ENCODE results near the gene PMEPA1. TPM values are rescaled to one million over a fixed set of nuclear protein-coding genes. Genes with fewer than 3 reads are reported as not detected.

The PMEPA1 gene
- total and polyA plus RNA-seq, 2 experiments from 2014 or later: 6.1 to 11.8 TPM

- 31 to 36% methylated on average over 23 of the region's 23 CpGs for WGBS, 2 experiments (ENCODE audit: low coverage in 1 of 2, low lambda C conversion rate in 2 of 2, missing lambda C conversion rate in 2 of 2)
- no peak for TF ChIP-seq EZH2phosphoT487 (IDR thresholded peaks at IDR 0.05; ENCODE audit: insufficient read depth, low read depth)
- no peak for TF ChIP-seq EZH2 (IDR thresholded peaks at IDR 0.05; ENCODE audit: insufficient read depth, poor library complexity, severe bottlenecking)
- no peaks in the 10 kb centered on the region for H3K9me2 ChIP-seq (ENCODE audit: insufficient read depth)
- H4K20me1 ChIP-seq (ENCODE audit: insufficient read depth): no peaks in the 10 kb centered on the region
- peaks cover 22% of the 10 kb centered on the region for H3K4me1 ChIP-seq (ENCODE audit: insufficient read depth)
- H3K9ac ChIP-seq: peak overlapping the region; percentile 89
- in situ Hi-C loops (cut with MboI): no loop called here
- H3K9me3 ChIP-seq (ENCODE audit: low read depth): no peaks in the 10 kb centered on the region
- H3K27ac ChIP-seq: peak overlapping the region; percentile 50
- peak overlapping the region; percentile 92 for H3K4me2 ChIP-seq (ENCODE audit: unreplicated experiment)
- peak overlapping the region; percentile 40; the same call in 1 of the 2 replicates for H2AFZ ChIP-seq
- H3K36me3 ChIP-seq (ENCODE audit: low read depth): no peaks in the 10 kb centered on the region
- H3K27me3 ChIP-seq (replicated peaks; ENCODE audit: insufficient read depth): no peaks in the 10 kb centered on the region
- H3K79me2 ChIP-seq (ENCODE audit: insufficient read depth): peaks cover 59% of the 10 kb centered on the region
- peaks cover 3% of the 10 kb centered on the region; the same call in 1 of the 2 replicates for H3F3A ChIP-seq (ENCODE audit: insufficient read depth)
- peak; percentile 51 for DNase-seq
- peak overlapping the region; percentile 82 for H3K4me3 ChIP-seq
Observed at GRCh38 chr20:57707849-57708693, 1.7 kb downstream of the PMEPA1 start.

- Histone ChIP-seq H3K9ac (no peak overlapping the region; the same call in 1 of the 2 replicates), H3K9me3 (ENCODE audit: low read depth) (no peaks in the 10 kb centered on the region), H3K4me3 (peak overlapping the region; percentile 82), H3F3A (ENCODE audit: insufficient read depth) (peaks cover 3% of the 10 kb centered on the region; the same call in 1 of the 2 replicates), H4K20me1 (ENCODE audit: insufficient read depth) (no peaks in the 10 kb centered on the region; the same call in 1 of the 2 replicates), H3K27me3 (replicated peaks; ENCODE audit: insufficient read depth) (no peaks in the 10 kb centered on the region), H3K4me2 (ENCODE audit: unreplicated experiment) (peak overlapping the region; percentile 92), H3K9me2 (ENCODE audit: insufficient read depth) (no peaks in the 10 kb centered on the region), H3K36me3 (ENCODE audit: low read depth) (no peaks in the 10 kb centered on the region), H3K79me2 (ENCODE audit: insufficient read depth) (peaks cover 67% of the 10 kb centered on the region), H3K27ac (no peak overlapping the region), H3K4me1 (ENCODE audit: insufficient read depth) (peaks cover 18% of the 10 kb centered on the region; the same call in 1 of the 2 replicates), H2AFZ (no peak overlapping the region)
- 70 to 77% methylated on average over 7 of the region's 7 CpGs for WGBS, 2 experiments (ENCODE audit: low coverage in 1 of 2, low lambda C conversion rate in 2 of 2, missing lambda C conversion rate in 2 of 2)
- DNase-seq: no peak
- TF ChIP-seq EZH2phosphoT487 (IDR thresholded peaks at IDR 0.05; ENCODE audit: insufficient read depth, low read depth) (no peak), EZH2 (IDR thresholded peaks at IDR 0.05; ENCODE audit: insufficient read depth, poor library complexity, severe bottlenecking) (no peak)
- in situ Hi-C loops (cut with MboI): no loop called here
Observed at GRCh38 chr20:57707320-57707719, 2.5 kb downstream of the PMEPA1 start.

GRCh38 chr20:57705127-57705899, 4.5 kb downstream of the PMEPA1 start:
- no peak for DNase-seq
- peaks cover 14% of the 10 kb centered on the region for H3F3A ChIP-seq (ENCODE audit: insufficient read depth)
- H3K79me2 ChIP-seq (ENCODE audit: insufficient read depth): peaks cover 87% of the 10 kb centered on the region
- no peak overlapping the region for H2AFZ ChIP-seq
- H3K4me2 ChIP-seq (ENCODE audit: unreplicated experiment): no peak overlapping the region
- in situ Hi-C loops (cut with MboI): no loop called here
- no peak overlapping the region for H3K4me3 ChIP-seq
- 86 to 87% methylated on average over 18 of the region's 18 CpGs for WGBS, 2 experiments (ENCODE audit: low coverage in 1 of 2, low lambda C conversion rate in 2 of 2, missing lambda C conversion rate in 2 of 2)
- H3K36me3 ChIP-seq (ENCODE audit: low read depth): no peaks in the 10 kb centered on the region
- H3K27ac ChIP-seq: no peak overlapping the region
- no peak overlapping the region for H3K9ac ChIP-seq
- no peaks in the 10 kb centered on the region for H3K27me3 ChIP-seq (replicated peaks; ENCODE audit: insufficient read depth)
- H3K4me1 ChIP-seq (ENCODE audit: insufficient read depth): peaks cover 10% of the 10 kb centered on the region; the same call in 1 of the 2 replicates
- no peaks in the 10 kb centered on the region for H3K9me2 ChIP-seq (ENCODE audit: insufficient read depth)
- no peaks in the 10 kb centered on the region for H3K9me3 ChIP-seq (ENCODE audit: low read depth)
- no peaks in the 10 kb centered on the region; the same call in 1 of the 2 replicates for H4K20me1 ChIP-seq (ENCODE audit: insufficient read depth)
- TF ChIP-seq EZH2phosphoT487 (IDR thresholded peaks at IDR 0.05; ENCODE audit: insufficient read depth, low read depth) (no peak), EZH2 (IDR thresholded peaks at IDR 0.05; ENCODE audit: insufficient read depth, poor library complexity, severe bottlenecking) (no peak)

- no peaks in the 10 kb centered on the region for H3K9me3 ChIP-seq (ENCODE audit: low read depth)
- peaks cover 97% of the 10 kb centered on the region for H3K79me2 ChIP-seq (ENCODE audit: insufficient read depth)
- H3K36me3 ChIP-seq (ENCODE audit: low read depth): no peaks in the 10 kb centered on the region
- peaks cover 15% of the 10 kb centered on the region for H3K4me1 ChIP-seq (ENCODE audit: insufficient read depth)
- H3K9me2 ChIP-seq (ENCODE audit: insufficient read depth): no peaks in the 10 kb centered on the region
- DNase-seq: no peak
- peaks cover 24% of the 10 kb centered on the region for H3F3A ChIP-seq (ENCODE audit: insufficient read depth)
- no peaks in the 10 kb centered on the region for H3K27me3 ChIP-seq (replicated peaks; ENCODE audit: insufficient read depth)
- no peak overlapping the region for H3K4me3 ChIP-seq
- no peak overlapping the region for H3K4me2 ChIP-seq (ENCODE audit: unreplicated experiment)
- H4K20me1 ChIP-seq (ENCODE audit: insufficient read depth): no peaks in the 10 kb centered on the region; the same call in 1 of the 2 replicates
- TF ChIP-seq EZH2phosphoT487 (IDR thresholded peaks at IDR 0.05; ENCODE audit: insufficient read depth, low read depth) (no peak), EZH2 (IDR thresholded peaks at IDR 0.05; ENCODE audit: insufficient read depth, poor library complexity, severe bottlenecking) (no peak)
- H2AFZ ChIP-seq: no peak overlapping the region
- H3K27ac ChIP-seq: no peak overlapping the region
- WGBS, 2 experiments (ENCODE audit: low coverage in 1 of 2, low lambda C conversion rate in 2 of 2, missing lambda C conversion rate in 2 of 2): 86 to 89% methylated on average over 14 of the region's 14 CpGs
- H3K9ac ChIP-seq: no peak overlapping the region
- in situ Hi-C loops (cut with MboI): no loop called here
Observed at GRCh38 chr20:57704245-57704644, 5.6 kb downstream of the PMEPA1 start.
